SH-SY5Y (cell line): Measurements from ENCODE around the gene CAPS.

Experiments
- GATA2 ChIP-seq: IDR thresholded peaks from 2 replicates; pipeline ENCODE4 v1.6.1; 2011; ENCODE audit warnings: mild to moderate bottlenecking, low read depth, low read length
- GATA3 ChIP-seq: IDR thresholded peaks from 2 replicates; pipeline ENCODE4 v1.6.1; 2011; ENCODE audit warnings: low read depth, mild to moderate bottlenecking, low read length, moderate library complexity

DNA sequence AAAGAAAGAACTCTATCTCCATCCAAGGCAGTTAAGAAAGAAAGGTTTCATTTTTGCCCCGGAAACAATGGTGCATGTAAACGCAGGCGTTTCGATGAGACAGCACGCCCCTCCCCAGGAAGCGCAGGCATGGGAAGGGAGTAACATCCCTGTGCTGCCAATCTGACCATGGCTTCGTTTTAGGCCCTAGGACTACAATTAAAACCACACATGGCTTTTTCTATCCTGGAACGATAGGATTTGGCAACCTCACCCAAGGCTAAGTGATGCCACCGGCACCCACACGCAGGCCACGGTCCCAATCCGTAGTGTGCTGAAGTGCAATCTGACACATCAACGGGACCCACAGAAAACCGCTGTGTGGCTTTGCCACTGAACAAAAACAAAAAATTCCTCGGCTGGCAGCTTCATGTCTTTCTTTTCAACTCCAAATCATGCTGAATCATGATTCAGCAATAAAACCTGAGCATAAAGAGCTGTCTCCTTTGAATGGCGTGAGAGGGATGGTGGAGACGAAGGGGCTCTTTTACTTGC is 39.7 kb downstream of the CAPS start:
- TF ChIP-seq GATA3 (no peak), GATA2 (no peak)
